SK-N-MC (cell line): ENCODE data around the gene TRIM32.

ENCODE experiments used
- EZH2 ChIP-seq: fragments of 200-600 bp; sonication (generic); IDR thresholded peaks from one replicate; pipeline ENCODE4 v1.6.1; 2017; ENCODE audit warnings: antibody characterized with exemption
- POLR2AphosphoS5 ChIP-seq: IDR thresholded peaks from 2 replicates; pipeline ENCODE4 v1.6.1; 2012; ENCODE audit warnings: mild to moderate bottlenecking, low read depth, low read length, borderline replicate concordance

DNA sequence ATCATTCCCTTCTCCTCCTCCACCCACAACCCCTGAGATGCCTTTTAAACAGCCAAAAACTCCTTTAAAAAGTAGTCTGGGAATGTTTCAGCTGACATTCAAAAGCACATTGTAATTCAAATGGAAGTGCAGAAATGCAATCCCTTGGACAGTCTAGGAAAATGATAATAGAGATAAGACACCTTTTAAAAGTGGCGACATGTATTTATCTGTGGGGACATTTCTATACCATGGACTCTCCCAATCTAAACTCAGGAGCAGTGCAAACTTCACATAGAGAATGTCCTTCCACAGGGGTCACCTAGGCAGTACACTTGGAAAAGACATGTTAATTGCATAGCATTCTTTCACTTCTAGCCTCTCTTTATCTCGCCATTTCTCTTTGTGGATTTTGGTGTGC lies 33.0 kb downstream of the TRIM32 start:
- TF ChIP-seq EZH2 (no peak), POLR2AphosphoS5 (no peak)
